Lung (tissue), 12 donors: ENCODE measurements around the gene CHD6. TPM values are rescaled to one million over a fixed set of nuclear protein-coding genes. Genes with fewer than 3 reads are reported as not detected.
A peak's percentile ranks its signal among the peaks of the same experiment; 100 is the strongest.

Experiments used
- ATAC-seq: fragments of 200-7000 bp; cut with Tn5 transposase; one replicate; pipeline ENCODE4 v1.9.1; 2020; ENCODE audit warnings: moderate number of reproducible peaks; ENCODE audit not compliant: insufficient read depth, low FRiP score
- DNase-seq, 3 donors: peaks; one replicate each; pipeline ENCODE4 v3.0.0-alpha.2; 2013 to 2017
- H3K27ac ChIP-seq, 2 donors: one replicate each; pipeline ENCODE4 v1.5.1; 2013; ENCODE audit warnings: mild to moderate bottlenecking in 2 of 2, moderate library complexity in 2 of 2, control low read depth in 1 of 2, inconsistent platforms in 1 of 2, low read depth in 1 of 2, low read length in 1 of 2
- H3K27me3 ChIP-seq, 3 donors: one replicate each; pipeline ENCODE4 v1.5.1; 2013; ENCODE audit warnings: low read length in 2 of 3; ENCODE audit not compliant: control insufficient read depth in 3 of 3, insufficient read depth in 3 of 3
- H3K36me3 ChIP-seq, 4 donors: one replicate each; pipeline ENCODE4 v1.5.1; 2013; ENCODE audit warnings: low read length in 4 of 4, mild to moderate bottlenecking in 1 of 4, moderate library complexity in 1 of 4; ENCODE audit not compliant: control insufficient read depth in 4 of 4, insufficient read depth in 4 of 4
- H3K4me1 ChIP-seq, 5 donors: one replicate each; pipeline ENCODE4 v1.5.1; 2013; ENCODE audit warnings: low read length in 5 of 5, mild to moderate bottlenecking in 2 of 5, moderate library complexity in 1 of 5; ENCODE audit not compliant: control insufficient read depth in 5 of 5, insufficient read depth in 5 of 5
- H3K4me3 ChIP-seq: one replicate; pipeline ENCODE4 v1.5.1; 2013; ENCODE audit warnings: mild to moderate bottlenecking, control low read depth, moderate library complexity
- H3K9ac ChIP-seq, 2 donors: one replicate each; pipeline ENCODE4 v1.5.1; 2013; ENCODE audit warnings: low read length in 2 of 2, control low read depth in 1 of 2; ENCODE audit not compliant: insufficient read depth in 1 of 2
- H3K9me3 ChIP-seq, 4 donors: one replicate each; pipeline ENCODE4 v1.5.1; 2013; ENCODE audit warnings: low read length in 3 of 4, mild to moderate bottlenecking in 1 of 4, moderate library complexity in 1 of 4; ENCODE audit not compliant: control insufficient read depth in 4 of 4, insufficient read depth in 3 of 4
- WGBS, 2 donors: extraction: QIAGEN DNeasy Blood & Tissue Kit; methylation state at CpG; one replicate each; pipeline ENCODE4 v1.1.7; 2013; 5-methylcytosine and 5-hydroxymethylcytosine counted together
- polyA plus RNA-seq, 2 donors: library from polyadenylated mRNA; stranded (reverse); fragments of 200-250 nt; gene quantifications; one replicate each; pipeline ENCODE4 v1.2.1, GENCODE V29; 2013
- total RNA-seq, 2 donors: library from RNA; depleted of rRNA in 1 of 2; stranded (reverse); fragments of >200 nt in 1 of 2; gene quantifications; one replicate each; pipeline ENCODE4 v1.2.1, GENCODE V29; 2014 to 2021
- TF ChIP-seq, protein P1 (sequence below): IDR thresholded peaks from 2 replicates; pipeline ENCODE4 v1.5.1; 2012; ENCODE audit warnings: mild to moderate bottlenecking; ENCODE audit errors: control extremely low read depth, extremely low read depth
- donor health status: control.
- donor health status: control.
- donor health status: Bipolar disorder and iron deficiency.
- donor health status: healthy.
- donor health status: DM: yes; HTN: yes; CAD: no.

Gene CHD6
- total and polyA plus RNA-seq, 4 donors = 5.0 to 95.3 (median 21.0) TPM

DNA sequence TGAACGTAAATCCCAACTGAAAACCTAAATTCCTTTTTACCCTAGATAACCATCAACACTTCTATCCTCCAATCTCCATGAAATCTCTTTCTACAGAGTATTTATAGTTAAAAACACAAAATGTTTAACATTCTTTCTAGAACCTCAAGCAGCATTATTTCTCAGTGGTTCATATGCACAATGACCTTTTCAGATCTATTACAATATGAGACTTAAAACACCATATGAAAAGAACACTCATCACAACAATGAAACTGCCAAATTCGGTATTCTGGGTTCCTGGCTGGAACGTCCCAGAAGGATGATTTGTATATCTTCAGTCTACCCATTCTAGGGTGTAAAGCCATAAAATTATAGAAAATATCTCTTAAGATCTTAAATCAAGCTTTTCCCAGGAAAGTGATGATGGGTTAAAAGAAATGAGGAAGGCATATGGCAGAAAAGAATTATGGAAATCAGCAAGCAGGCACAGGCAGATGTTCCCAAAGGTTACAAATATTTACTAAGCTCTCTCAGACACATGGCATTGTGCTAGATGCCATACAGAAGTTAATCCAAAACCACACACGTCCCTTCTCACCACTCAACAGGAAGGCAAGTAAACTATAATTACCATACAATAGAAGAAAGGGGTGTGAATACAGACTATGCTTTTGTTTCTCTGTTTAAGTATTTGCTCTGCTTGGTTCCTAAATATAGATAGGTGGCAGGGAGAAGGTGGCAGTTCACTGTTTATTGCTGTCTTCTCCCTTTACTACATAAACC, 118.0 kb downstream of the CHD6 start:
- 78 to 80% methylated on average over 4 of the region's 4 CpGs for WGBS, 2 donors
- TF ChIP-seq, protein P1, sequence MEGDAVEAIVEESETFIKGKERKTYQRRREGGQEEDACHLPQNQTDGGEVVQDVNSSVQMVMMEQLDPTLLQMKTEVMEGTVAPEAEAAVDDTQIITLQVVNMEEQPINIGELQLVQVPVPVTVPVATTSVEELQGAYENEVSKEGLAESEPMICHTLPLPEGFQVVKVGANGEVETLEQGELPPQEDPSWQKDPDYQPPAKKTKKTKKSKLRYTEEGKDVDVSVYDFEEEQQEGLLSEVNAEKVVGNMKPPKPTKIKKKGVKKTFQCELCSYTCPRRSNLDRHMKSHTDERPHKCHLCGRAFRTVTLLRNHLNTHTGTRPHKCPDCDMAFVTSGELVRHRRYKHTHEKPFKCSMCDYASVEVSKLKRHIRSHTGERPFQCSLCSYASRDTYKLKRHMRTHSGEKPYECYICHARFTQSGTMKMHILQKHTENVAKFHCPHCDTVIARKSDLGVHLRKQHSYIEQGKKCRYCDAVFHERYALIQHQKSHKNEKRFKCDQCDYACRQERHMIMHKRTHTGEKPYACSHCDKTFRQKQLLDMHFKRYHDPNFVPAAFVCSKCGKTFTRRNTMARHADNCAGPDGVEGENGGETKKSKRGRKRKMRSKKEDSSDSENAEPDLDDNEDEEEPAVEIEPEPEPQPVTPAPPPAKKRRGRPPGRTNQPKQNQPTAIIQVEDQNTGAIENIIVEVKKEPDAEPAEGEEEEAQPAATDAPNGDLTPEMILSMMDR = no peak
- peaks cover 2 to 25% (median 4%) of the 10 kb centered on the region in 4 donors for H3K36me3 ChIP-seq
- H3K27ac ChIP-seq = no peak overlapping the region
- no peak overlapping the region for H3K4me3 ChIP-seq
- peaks cover 0 to 15% (median 9%) of the 10 kb centered on the region in 5 donors for H3K4me1 ChIP-seq
- H3K9ac ChIP-seq = no peak overlapping the region
- DNase-seq = no peak
- H3K9me3 ChIP-seq = no peaks in the 10 kb centered on the region
- no peak for ATAC-seq
- H3K27me3 ChIP-seq = no peaks in the 10 kb centered on the region

DNA sequence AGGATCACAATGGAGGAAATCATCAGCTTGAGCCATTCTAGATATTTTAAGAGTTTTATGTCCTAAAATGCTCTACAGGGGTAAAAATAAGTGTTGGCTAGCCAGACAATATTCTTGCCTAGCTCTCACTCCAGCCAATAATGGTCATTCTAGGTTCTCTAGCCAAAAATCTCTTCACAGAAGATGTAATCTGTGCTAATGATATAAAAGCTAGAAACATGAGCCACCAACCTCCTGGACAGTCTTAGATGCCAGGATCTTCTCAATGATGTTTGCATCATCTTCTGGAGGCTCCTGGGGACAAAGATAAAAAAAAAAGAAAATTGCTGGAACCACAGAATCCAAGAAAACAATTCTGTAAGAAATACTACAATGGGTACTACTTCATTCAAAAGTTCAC, 119.1 kb downstream of the CHD6 start:
- ATAC-seq (no peak), DNase-seq (no peak)
- no peak overlapping the region for H3K9ac ChIP-seq
- H3K36me3 ChIP-seq = peaks cover 0 to 26% (median 4%) of the 10 kb centered on the region in 4 donors
- H3K27ac ChIP-seq = no peak overlapping the region
- TF ChIP-seq, protein P1 = no peak
- H3K27me3 ChIP-seq = no peaks in the 10 kb centered on the region
- H3K9me3 ChIP-seq = no peaks in the 10 kb centered on the region
- H3K4me1 ChIP-seq = peaks cover 0 to 15% (median 9%) of the 10 kb centered on the region in 5 donors
- no peak overlapping the region for H3K4me3 ChIP-seq

DNA sequence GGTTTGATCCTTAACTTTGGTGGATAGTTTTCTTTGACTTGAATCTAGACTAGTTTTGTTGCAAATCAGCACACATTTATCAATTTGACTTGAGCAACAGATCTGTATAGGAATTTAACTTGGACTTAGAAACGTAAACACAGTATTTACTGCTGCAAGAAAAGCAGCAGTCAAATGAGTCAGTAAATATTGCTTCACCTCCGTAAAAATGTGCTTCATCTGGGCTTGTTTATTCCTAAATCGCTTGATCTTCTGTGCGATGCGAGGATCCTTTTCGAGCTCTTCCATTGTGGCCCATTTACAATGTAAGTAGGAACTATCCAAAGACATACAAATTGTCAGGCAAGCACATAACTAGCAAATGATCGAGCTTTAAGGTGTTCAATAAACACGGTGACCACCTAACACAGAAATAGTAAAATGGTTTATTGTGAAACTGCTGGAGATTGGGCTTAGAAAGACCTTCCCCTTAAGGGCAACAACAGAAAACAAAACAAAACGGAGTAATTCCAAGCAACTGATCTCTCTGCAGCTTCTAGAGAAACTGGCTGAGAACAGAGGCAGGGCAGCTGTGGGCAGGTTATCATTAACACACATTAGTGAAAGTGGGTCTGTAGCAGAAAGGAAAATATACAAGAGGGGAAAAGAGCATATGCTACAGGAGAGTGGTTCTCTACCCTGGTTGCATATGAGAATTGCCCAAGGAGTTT, 120.8 kb downstream of the CHD6 start:
- Histone ChIP-seq H3K27ac (no peak overlapping the region), H3K27me3 (no peaks in the 10 kb centered on the region), H3K36me3 (peaks cover 0 to 36% (median 9%) of the 10 kb centered on the region in 4 donors), H3K4me1 (peaks cover 0 to 15% (median 9%) of the 10 kb centered on the region in 5 donors), H3K9me3 (no peaks in the 10 kb centered on the region), H3K9ac (peak overlapping the region in 1 of 2 donors; percentile 26), H3K4me3 (no peak overlapping the region)
- ATAC-seq (no peak), DNase-seq (peak in 1 of 3 donors; percentile 50)
- TF ChIP-seq, protein P1 = no peak
- 86 to 87% methylated on average over 9 of the region's 9 CpGs for WGBS, 2 donors
